ENCODE results near the gene SLC16A10.

DNA sequence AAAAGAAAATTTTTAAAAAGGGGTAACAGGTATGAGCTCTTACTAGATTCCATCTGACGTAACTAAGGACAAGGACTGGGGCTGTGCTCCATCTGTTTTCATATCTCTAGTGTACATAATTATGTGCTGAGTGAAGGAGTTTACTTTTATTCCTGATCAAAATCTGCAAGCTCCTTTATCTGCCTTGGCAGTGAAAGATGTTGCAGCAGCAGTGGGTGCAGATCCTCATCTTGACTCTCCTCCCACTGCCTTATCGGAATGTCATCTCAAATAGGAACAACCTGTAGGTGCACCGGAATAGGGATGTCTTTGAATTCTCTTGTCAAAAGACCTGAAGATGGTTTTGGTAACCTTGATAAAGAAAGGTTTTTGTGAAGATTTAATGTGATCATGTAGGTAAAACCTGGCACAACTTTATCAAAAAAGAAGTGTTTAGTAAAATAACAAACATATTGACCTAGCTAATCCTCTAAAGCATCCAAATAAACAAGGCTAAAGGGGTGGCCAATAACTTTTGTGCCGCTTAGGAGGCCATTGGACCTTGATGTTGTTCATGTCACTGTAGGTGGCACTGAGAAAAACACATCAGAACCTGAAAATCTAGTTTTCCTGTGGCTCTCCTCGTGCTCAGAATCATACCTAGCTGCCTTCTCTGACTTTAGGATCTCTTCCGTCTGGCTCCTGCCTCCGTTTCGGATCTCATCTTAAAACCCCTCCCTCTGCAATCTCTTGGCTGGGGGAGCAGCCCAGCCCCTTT is 19.0 kb upstream of the SLC16A10 start:
- TF ChIP-seq, protein P1, sequence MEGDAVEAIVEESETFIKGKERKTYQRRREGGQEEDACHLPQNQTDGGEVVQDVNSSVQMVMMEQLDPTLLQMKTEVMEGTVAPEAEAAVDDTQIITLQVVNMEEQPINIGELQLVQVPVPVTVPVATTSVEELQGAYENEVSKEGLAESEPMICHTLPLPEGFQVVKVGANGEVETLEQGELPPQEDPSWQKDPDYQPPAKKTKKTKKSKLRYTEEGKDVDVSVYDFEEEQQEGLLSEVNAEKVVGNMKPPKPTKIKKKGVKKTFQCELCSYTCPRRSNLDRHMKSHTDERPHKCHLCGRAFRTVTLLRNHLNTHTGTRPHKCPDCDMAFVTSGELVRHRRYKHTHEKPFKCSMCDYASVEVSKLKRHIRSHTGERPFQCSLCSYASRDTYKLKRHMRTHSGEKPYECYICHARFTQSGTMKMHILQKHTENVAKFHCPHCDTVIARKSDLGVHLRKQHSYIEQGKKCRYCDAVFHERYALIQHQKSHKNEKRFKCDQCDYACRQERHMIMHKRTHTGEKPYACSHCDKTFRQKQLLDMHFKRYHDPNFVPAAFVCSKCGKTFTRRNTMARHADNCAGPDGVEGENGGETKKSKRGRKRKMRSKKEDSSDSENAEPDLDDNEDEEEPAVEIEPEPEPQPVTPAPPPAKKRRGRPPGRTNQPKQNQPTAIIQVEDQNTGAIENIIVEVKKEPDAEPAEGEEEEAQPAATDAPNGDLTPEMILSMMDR (IDR thresholded peaks at IDR 0.05; ENCODE audit: low read length), result no peak
- no peak for TF ChIP-seq EZH2 (IDR thresholded peaks at IDR 0.05; ENCODE audit: borderline replicate concordance, low read length)
